Measurements from ENCODE around the gene SLC10A3. TPM values are rescaled to one million over a fixed set of nuclear protein-coding genes. Genes with fewer than 3 reads are reported as not detected.

The SLC10A3 gene
- 3.1 TPM for total RNA-seq

DNA sequence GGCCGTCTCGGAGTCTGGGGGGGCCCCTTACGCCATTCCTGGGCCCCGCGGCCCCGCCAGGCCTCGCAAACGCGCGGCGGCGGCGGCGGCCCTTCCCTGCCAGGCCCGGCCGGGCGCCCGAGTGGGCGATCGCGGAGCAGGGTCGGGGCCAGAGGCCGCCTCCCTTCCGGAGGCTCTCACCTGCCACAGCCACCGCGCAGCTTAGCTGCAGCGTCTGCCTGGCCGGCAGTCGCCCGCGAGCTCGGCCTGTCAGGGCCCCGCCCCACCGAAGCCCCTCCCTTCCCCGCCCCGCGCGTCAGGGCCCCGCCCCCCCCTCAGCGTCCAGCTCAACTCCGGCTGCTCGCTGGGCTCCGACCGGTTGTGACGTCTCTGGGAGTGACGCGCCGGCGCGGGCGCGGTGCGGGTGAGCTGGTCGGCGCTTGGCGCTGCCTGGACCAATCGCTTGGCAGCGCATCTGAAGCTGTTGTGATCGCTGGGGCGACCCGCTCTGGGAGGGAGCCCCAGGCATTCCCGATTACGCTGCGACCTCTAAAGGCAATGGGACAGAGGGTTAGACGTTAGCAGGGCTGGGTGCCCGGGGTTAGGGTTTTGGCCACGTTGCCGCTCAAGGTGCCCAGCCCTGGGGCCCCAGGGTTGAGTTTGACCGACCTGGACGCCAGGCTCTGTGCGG lies at the start of gene SLC10A3:
Gene SLC10A3, minus strand, starts transcription at position 216 of the 670 bp plus-strand sequence. CDS start 1,689 bp downstream, outside the sequence.
- peak within 1 kb of the TSS; percentile 70 to 81 (median 79) for H3K4me3 ChIP-seq (ENCODE audit: low read length in 3 of 3)
- peak within 1 kb of the TSS; percentile 81 to 88 (median 82) for H3K9ac ChIP-seq (ENCODE audit: low read depth in 1 of 3, low read length in 3 of 3)
- peak within 1 kb of the TSS; percentile 92 for H3K27ac ChIP-seq (ENCODE audit: low read depth, low read length)
- peaks cover 0 to 5% (median 4%) of the 10 kb centered on the region in 3 donors for H3K36me3 ChIP-seq (ENCODE audit: control insufficient read depth in 3 of 3, insufficient read depth in 3 of 3, low read length in 3 of 3)
- H3K4me1 ChIP-seq (ENCODE audit: control insufficient read depth in 3 of 3, insufficient read depth in 3 of 3, low read length in 3 of 3), result peaks cover 7 to 22% (median 16%) of the 10 kb centered on the region in 3 donors
- H3K9me3 ChIP-seq (ENCODE audit: control insufficient read depth in 3 of 3, low read length in 3 of 3), result no peaks in the 10 kb centered on the region
- no peaks in the 10 kb centered on the region for H3K27me3 ChIP-seq (ENCODE audit: control insufficient read depth in 3 of 3, insufficient read depth in 3 of 3, low read length in 3 of 3)

DNA sequence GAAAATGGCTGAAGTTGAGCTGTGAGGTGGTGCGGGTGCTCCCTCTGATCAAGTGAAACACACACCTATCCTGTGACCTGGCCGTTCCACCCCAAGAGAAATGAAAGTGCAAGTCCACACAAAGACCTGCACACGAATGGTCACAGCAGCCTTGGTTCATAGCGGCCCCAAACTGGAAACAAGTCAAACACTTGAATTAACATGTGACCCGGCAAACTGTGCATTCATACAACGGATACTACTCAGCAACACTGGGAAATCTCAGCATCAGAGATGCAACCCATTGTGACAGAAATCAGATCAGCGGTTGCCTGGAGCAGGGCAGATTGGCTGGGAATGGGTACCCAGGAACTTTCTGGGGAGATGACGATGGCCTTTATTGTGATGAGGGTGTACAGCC lies 48.6 kb upstream of the SLC10A3 start:
- Histone ChIP-seq H3K9ac (ENCODE audit: low read depth in 1 of 3, low read length in 3 of 3) (no peak overlapping the region), H3K4me1 (ENCODE audit: control insufficient read depth in 3 of 3, insufficient read depth in 3 of 3, low read length in 3 of 3) (peaks cover 15 to 33% (median 27%) of the 10 kb centered on the region in 3 donors), H3K36me3 (ENCODE audit: control insufficient read depth in 3 of 3, insufficient read depth in 3 of 3, low read length in 3 of 3) (peaks cover 0 to 6% (median 6%) of the 10 kb centered on the region in 3 donors), H3K4me3 (ENCODE audit: low read length in 3 of 3) (no peak overlapping the region), H3K27me3 (ENCODE audit: control insufficient read depth in 3 of 3, insufficient read depth in 3 of 3, low read length in 3 of 3) (no peaks in the 10 kb centered on the region), H3K27ac (ENCODE audit: low read depth, low read length) (no peak overlapping the region), H3K9me3 (ENCODE audit: control insufficient read depth in 3 of 3, low read length in 3 of 3) (no peaks in the 10 kb centered on the region)

- H3K4me3 ChIP-seq (ENCODE audit: low read length in 3 of 3), result no peak overlapping the region
- peaks cover 5 to 20% (median 13%) of the 10 kb centered on the region in 3 donors for H3K36me3 ChIP-seq (ENCODE audit: control insufficient read depth in 3 of 3, insufficient read depth in 3 of 3, low read length in 3 of 3)
- no peaks in the 10 kb centered on the region for H3K9me3 ChIP-seq (ENCODE audit: control insufficient read depth in 3 of 3, low read length in 3 of 3)
- H3K27ac ChIP-seq (ENCODE audit: low read depth, low read length), result no peak overlapping the region
- H3K27me3 ChIP-seq (ENCODE audit: control insufficient read depth in 3 of 3, insufficient read depth in 3 of 3, low read length in 3 of 3), result no peaks in the 10 kb centered on the region
- H3K4me1 ChIP-seq (ENCODE audit: control insufficient read depth in 3 of 3, insufficient read depth in 3 of 3, low read length in 3 of 3), result peaks cover 0 to 8% (median 6%) of the 10 kb centered on the region in 3 donors
- H3K9ac ChIP-seq (ENCODE audit: low read depth in 1 of 3, low read length in 3 of 3), result no peak overlapping the region
Measured at GRCh38 chrX:154535892-154536291, 45.5 kb upstream of the SLC10A3 start.

DNA sequence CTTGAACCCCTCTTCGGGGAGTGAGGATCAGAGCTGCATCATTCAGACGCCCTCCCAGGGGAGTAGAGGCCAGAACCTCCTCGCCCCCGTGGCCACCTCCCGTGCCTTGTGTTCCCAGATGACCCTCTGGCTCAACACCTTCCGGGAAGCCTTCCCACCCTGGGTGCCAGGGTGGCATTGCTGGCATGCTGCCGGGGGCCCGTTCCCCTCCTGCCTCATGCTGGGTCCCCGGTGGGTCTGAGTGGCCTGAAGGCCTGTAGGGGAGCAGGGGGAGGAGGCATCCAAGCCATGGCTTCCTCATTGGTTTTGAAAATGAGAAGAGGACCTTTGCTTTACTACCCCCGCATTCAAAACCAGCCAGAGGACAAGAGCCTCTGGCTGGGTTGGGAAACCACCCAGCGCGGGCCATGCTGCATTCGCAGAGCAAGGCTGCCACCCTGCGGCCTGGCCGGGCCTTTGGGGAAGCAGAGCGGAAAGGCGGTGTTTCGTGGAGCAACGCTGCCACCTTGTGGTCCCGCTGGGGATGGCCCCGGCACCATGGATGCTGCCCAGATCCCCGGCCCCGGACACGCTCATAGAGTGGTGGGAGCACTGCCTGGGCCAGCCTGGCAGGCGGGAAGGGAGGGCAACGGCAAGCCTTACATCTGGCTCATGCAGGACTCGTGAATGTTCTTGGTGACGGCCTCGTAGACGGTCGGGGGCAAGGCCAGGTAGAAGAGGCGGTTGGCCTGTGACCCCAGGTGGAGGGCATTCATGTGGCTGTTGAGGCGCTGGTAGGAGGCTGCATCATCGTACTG lies 44.3 kb upstream of the SLC10A3 start:
- H3K9ac ChIP-seq (ENCODE audit: low read depth in 1 of 3, low read length in 3 of 3), result peak overlapping the region in 1 of 3 donors; percentile 16
- no peak overlapping the region for H3K27ac ChIP-seq (ENCODE audit: low read depth, low read length)
- H3K4me3 ChIP-seq (ENCODE audit: low read length in 3 of 3), result no peak overlapping the region
- no peaks in the 10 kb centered on the region for H3K9me3 ChIP-seq (ENCODE audit: control insufficient read depth in 3 of 3, low read length in 3 of 3)
- no peaks in the 10 kb centered on the region for H3K27me3 ChIP-seq (ENCODE audit: control insufficient read depth in 3 of 3, insufficient read depth in 3 of 3, low read length in 3 of 3)
- H3K4me1 ChIP-seq (ENCODE audit: control insufficient read depth in 3 of 3, insufficient read depth in 3 of 3, low read length in 3 of 3), result peaks cover 0 to 7% (median 6%) of the 10 kb centered on the region in 3 donors
- peaks cover 5 to 20% (median 13%) of the 10 kb centered on the region in 3 donors for H3K36me3 ChIP-seq (ENCODE audit: control insufficient read depth in 3 of 3, insufficient read depth in 3 of 3, low read length in 3 of 3)

DNA sequence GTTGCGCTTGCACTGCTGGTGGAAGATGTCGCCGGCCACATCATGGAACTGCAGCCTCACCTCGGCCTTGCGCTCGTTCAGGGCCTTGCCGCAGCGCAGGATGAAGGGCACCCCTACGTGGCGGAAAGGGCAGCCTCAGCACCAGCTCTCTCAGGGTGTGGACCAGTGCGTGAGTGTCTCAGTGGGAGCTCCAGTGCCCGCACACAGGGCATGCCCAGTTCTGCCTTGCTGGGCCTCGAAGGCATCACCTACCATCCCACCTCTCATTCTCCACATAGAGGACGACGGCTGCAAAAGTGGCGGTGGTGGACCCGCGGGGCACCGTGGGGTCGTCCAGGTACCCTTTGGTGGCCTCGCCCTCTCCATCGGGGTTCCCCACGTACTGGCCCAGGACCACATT lies 42.3 kb upstream of the SLC10A3 start:
- Histone ChIP-seq H3K36me3 (ENCODE audit: control insufficient read depth in 3 of 3, insufficient read depth in 3 of 3, low read length in 3 of 3) (peaks cover 5 to 20% (median 13%) of the 10 kb centered on the region in 3 donors), H3K27ac (ENCODE audit: low read depth, low read length) (no peak overlapping the region), H3K9ac (ENCODE audit: low read depth in 1 of 3, low read length in 3 of 3) (no peak overlapping the region), H3K4me3 (ENCODE audit: low read length in 3 of 3) (no peak overlapping the region), H3K27me3 (ENCODE audit: control insufficient read depth in 3 of 3, insufficient read depth in 3 of 3, low read length in 3 of 3) (no peaks in the 10 kb centered on the region), H3K9me3 (ENCODE audit: control insufficient read depth in 3 of 3, low read length in 3 of 3) (no peaks in the 10 kb centered on the region), H3K4me1 (ENCODE audit: control insufficient read depth in 3 of 3, insufficient read depth in 3 of 3, low read length in 3 of 3) (peaks cover under 1 to 7% (median 6%) of the 10 kb centered on the region in 3 donors)

- no peak overlapping the region for H3K9ac ChIP-seq (ENCODE audit: low read depth in 1 of 3, low read length in 3 of 3)
- H3K4me3 ChIP-seq (ENCODE audit: low read length in 3 of 3), result no peak overlapping the region
- H3K27me3 ChIP-seq (ENCODE audit: control insufficient read depth in 3 of 3, insufficient read depth in 3 of 3, low read length in 3 of 3), result no peaks in the 10 kb centered on the region
- no peak overlapping the region for H3K27ac ChIP-seq (ENCODE audit: low read depth, low read length)
- H3K9me3 ChIP-seq (ENCODE audit: control insufficient read depth in 3 of 3, low read length in 3 of 3), result no peaks in the 10 kb centered on the region
- peaks cover 8 to 16% (median 14%) of the 10 kb centered on the region in 3 donors for H3K4me1 ChIP-seq (ENCODE audit: control insufficient read depth in 3 of 3, insufficient read depth in 3 of 3, low read length in 3 of 3)
- H3K36me3 ChIP-seq (ENCODE audit: control insufficient read depth in 3 of 3, insufficient read depth in 3 of 3, low read length in 3 of 3), result peaks cover 5 to 20% (median 13%) of the 10 kb centered on the region in 3 donors
Measured at GRCh38 chrX:154531626-154532025, 41.2 kb upstream of the SLC10A3 start.

GRCh38 chrX:154530286-154530685 lies 39.9 kb upstream of the SLC10A3 start:
- H3K4me1 ChIP-seq (ENCODE audit: control insufficient read depth in 3 of 3, insufficient read depth in 3 of 3, low read length in 3 of 3), result peaks cover 8 to 16% (median 14%) of the 10 kb centered on the region in 3 donors
- no peak overlapping the region for H3K27ac ChIP-seq (ENCODE audit: low read depth, low read length)
- H3K27me3 ChIP-seq (ENCODE audit: control insufficient read depth in 3 of 3, insufficient read depth in 3 of 3, low read length in 3 of 3), result no peaks in the 10 kb centered on the region
- no peaks in the 10 kb centered on the region for H3K9me3 ChIP-seq (ENCODE audit: control insufficient read depth in 3 of 3, low read length in 3 of 3)
- peaks cover 5 to 18% (median 10%) of the 10 kb centered on the region in 3 donors for H3K36me3 ChIP-seq (ENCODE audit: control insufficient read depth in 3 of 3, insufficient read depth in 3 of 3, low read length in 3 of 3)
- no peak overlapping the region for H3K9ac ChIP-seq (ENCODE audit: low read depth in 1 of 3, low read length in 3 of 3)
- no peak overlapping the region for H3K4me3 ChIP-seq (ENCODE audit: low read length in 3 of 3)

GRCh38 chrX:154529206-154529612 lies 38.8 kb upstream of the SLC10A3 start:
- no peak overlapping the region for H3K4me3 ChIP-seq (ENCODE audit: low read length in 3 of 3)
- H3K9me3 ChIP-seq (ENCODE audit: control insufficient read depth in 3 of 3, low read length in 3 of 3), result no peaks in the 10 kb centered on the region
- H3K9ac ChIP-seq (ENCODE audit: low read depth in 1 of 3, low read length in 3 of 3), result no peak overlapping the region
- H3K4me1 ChIP-seq (ENCODE audit: control insufficient read depth in 3 of 3, insufficient read depth in 3 of 3, low read length in 3 of 3), result peaks cover 8 to 9% (median 9%) of the 10 kb centered on the region in 3 donors
- H3K27me3 ChIP-seq (ENCODE audit: control insufficient read depth in 3 of 3, insufficient read depth in 3 of 3, low read length in 3 of 3), result no peaks in the 10 kb centered on the region
- H3K27ac ChIP-seq (ENCODE audit: low read depth, low read length), result no peak overlapping the region
- peaks cover 5 to 15% (median 8%) of the 10 kb centered on the region in 3 donors for H3K36me3 ChIP-seq (ENCODE audit: control insufficient read depth in 3 of 3, insufficient read depth in 3 of 3, low read length in 3 of 3)

GRCh38 chrX:154526901-154527675 lies 36.7 kb upstream of the SLC10A3 start:
- peaks cover 8 to 9% (median 8%) of the 10 kb centered on the region in 3 donors for H3K4me1 ChIP-seq (ENCODE audit: control insufficient read depth in 3 of 3, insufficient read depth in 3 of 3, low read length in 3 of 3)
- H3K36me3 ChIP-seq (ENCODE audit: control insufficient read depth in 3 of 3, insufficient read depth in 3 of 3, low read length in 3 of 3), result no peaks in the 10 kb centered on the region
- no peaks in the 10 kb centered on the region for H3K27me3 ChIP-seq (ENCODE audit: control insufficient read depth in 3 of 3, insufficient read depth in 3 of 3, low read length in 3 of 3)
- H3K4me3 ChIP-seq (ENCODE audit: low read length in 3 of 3), result peak overlapping the region; percentile 62 to 65 (median 64)
- H3K9me3 ChIP-seq (ENCODE audit: control insufficient read depth in 3 of 3, low read length in 3 of 3), result no peaks in the 10 kb centered on the region
- H3K27ac ChIP-seq (ENCODE audit: low read depth, low read length), result peak overlapping the region; percentile 76
- peak overlapping the region; percentile 68 to 79 (median 77) for H3K9ac ChIP-seq (ENCODE audit: low read depth in 1 of 3, low read length in 3 of 3)
